ENCODE results near the gene PLEKHG7.

The PLEKHG7 gene

DNA sequence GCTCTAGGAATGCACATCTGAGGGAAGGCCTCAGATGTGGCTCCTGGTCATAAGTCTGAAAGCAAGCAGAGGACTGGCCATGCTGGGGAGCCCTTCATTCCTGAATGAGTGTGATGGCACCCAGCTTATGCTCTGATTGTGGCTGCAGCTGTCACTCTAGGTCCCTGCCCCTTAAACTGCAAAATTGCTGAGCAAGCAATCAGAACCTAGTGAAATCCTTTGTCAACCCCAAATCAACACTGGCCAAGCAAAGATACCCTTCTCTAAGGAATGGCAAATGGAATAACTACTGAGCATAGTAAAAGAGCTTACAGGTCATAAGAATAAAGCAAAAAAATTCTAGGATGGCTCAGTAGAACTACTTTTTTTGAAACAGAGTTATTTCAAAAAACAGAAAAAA, 4.3 kb upstream of the PLEKHG7 start:
- Histone ChIP-seq H3F3A (ENCODE audit: insufficient read depth, low read length) (no peaks in the 10 kb centered on the region), H3K4me3 (ENCODE audit: low read depth, low read length, poor library complexity, severe bottlenecking) (no peak overlapping the region), H3K27me3 (ENCODE audit: insufficient read depth, low read length) (no peaks in the 10 kb centered on the region), H4K20me1 (ENCODE audit: insufficient read depth, low read length) (no peaks in the 10 kb centered on the region), H3K9me3 (ENCODE audit: low read length) (no peaks in the 10 kb centered on the region), H3K27ac (ENCODE audit: low read depth, low read length, poor library complexity, severe bottlenecking) (no peak overlapping the region), H3K36me3 (ENCODE audit: insufficient read depth, low read length) (no peaks in the 10 kb centered on the region), H3K4me2 (ENCODE audit: low read length) (no peak overlapping the region), H3K9me2 (ENCODE audit: low read depth, low read length) (no peaks in the 10 kb centered on the region), H3K9ac (ENCODE audit: low read length) (no peak overlapping the region), H3K4me1 (ENCODE audit: insufficient read depth, low read length, severe bottlenecking) (peaks cover 3% of the 10 kb centered on the region), H3K79me2 (ENCODE audit: insufficient read depth, low read length) (no peaks in the 10 kb centered on the region), H2AFZ (ENCODE audit: low read length) (no peak overlapping the region)
- TF ChIP-seq, protein P1, sequence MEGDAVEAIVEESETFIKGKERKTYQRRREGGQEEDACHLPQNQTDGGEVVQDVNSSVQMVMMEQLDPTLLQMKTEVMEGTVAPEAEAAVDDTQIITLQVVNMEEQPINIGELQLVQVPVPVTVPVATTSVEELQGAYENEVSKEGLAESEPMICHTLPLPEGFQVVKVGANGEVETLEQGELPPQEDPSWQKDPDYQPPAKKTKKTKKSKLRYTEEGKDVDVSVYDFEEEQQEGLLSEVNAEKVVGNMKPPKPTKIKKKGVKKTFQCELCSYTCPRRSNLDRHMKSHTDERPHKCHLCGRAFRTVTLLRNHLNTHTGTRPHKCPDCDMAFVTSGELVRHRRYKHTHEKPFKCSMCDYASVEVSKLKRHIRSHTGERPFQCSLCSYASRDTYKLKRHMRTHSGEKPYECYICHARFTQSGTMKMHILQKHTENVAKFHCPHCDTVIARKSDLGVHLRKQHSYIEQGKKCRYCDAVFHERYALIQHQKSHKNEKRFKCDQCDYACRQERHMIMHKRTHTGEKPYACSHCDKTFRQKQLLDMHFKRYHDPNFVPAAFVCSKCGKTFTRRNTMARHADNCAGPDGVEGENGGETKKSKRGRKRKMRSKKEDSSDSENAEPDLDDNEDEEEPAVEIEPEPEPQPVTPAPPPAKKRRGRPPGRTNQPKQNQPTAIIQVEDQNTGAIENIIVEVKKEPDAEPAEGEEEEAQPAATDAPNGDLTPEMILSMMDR (IDR thresholded peaks at IDR 0.05; ENCODE audit: low read length): no peak
- no peak for TF ChIP-seq EZH2 (IDR thresholded peaks at IDR 0.05; ENCODE audit: borderline replicate concordance, low read length)

DNA sequence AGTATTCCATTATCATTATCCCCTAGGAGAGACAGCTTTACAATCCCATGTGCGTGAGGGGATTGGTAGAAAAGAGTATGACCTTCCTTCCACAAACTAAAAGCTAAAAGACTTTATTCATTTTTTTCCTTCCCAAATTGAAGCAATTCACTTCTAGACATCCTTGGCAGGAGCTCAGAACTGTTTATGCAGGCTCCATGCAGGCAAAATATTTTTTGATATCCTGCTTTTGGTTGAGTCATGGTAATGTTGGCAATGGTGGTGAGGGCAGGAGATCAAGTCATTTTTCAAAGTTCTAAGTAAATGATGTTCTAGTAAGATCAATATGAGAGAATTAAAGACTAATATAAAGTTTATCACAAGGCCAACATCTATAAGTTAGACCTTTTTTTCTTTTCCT, 1.3 kb upstream of the PLEKHG7 start:
- no peaks in the 10 kb centered on the region for H3K9me3 ChIP-seq (ENCODE audit: low read length)
- TF ChIP-seq EZH2 (IDR thresholded peaks at IDR 0.05; ENCODE audit: borderline replicate concordance, low read length): no peak
- TF ChIP-seq, protein P1 (IDR thresholded peaks at IDR 0.05; ENCODE audit: low read length): no peak
- H2AFZ ChIP-seq (ENCODE audit: low read length): no peak overlapping the region
- no peaks in the 10 kb centered on the region for H4K20me1 ChIP-seq (ENCODE audit: insufficient read depth, low read length)
- H3K9me2 ChIP-seq (ENCODE audit: low read depth, low read length): no peaks in the 10 kb centered on the region
- H3K4me3 ChIP-seq (ENCODE audit: low read depth, low read length, poor library complexity, severe bottlenecking): no peak overlapping the region
- H3K4me1 ChIP-seq (ENCODE audit: insufficient read depth, low read length, severe bottlenecking): peaks cover 3% of the 10 kb centered on the region
- 0 out of 2 replicates have a peak, but pooled peaks cover 4% of the 10 kb centered on the region for H3K27me3 ChIP-seq (ENCODE audit: insufficient read depth, low read length)
- no peaks in the 10 kb centered on the region for H3F3A ChIP-seq (ENCODE audit: insufficient read depth, low read length)
- no peaks in the 10 kb centered on the region for H3K36me3 ChIP-seq (ENCODE audit: insufficient read depth, low read length)
- no peaks in the 10 kb centered on the region for H3K79me2 ChIP-seq (ENCODE audit: insufficient read depth, low read length)
- H3K27ac ChIP-seq (ENCODE audit: low read depth, low read length, poor library complexity, severe bottlenecking): no peak overlapping the region
- no peak overlapping the region for H3K9ac ChIP-seq (ENCODE audit: low read length)
- no peak overlapping the region for H3K4me2 ChIP-seq (ENCODE audit: low read length)

DNA sequence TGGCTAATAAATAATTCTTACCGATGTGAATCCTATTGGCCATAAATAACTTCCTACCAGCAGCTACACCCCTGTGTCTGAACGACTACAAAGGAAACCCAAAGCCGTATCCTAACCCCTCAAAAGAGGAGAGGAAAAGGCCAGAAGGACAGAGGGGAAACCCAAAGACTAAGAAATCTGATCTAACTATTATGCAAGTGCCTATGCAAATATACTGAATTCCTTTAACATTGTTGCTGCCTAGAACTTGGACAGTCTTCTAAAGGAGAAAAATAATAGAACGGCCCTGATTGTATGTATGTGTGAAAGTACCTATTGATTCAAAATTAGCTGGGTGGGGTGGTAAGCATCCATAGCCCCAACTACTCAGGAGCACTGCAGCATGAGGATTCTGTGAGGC, 997 bp downstream of the PLEKHG7 start:
- Histone ChIP-seq H3K4me3 (ENCODE audit: low read depth, low read length, poor library complexity, severe bottlenecking) (no peak overlapping the region), H4K20me1 (ENCODE audit: insufficient read depth, low read length) (no peaks in the 10 kb centered on the region), H3K36me3 (ENCODE audit: insufficient read depth, low read length) (no peaks in the 10 kb centered on the region), H3K79me2 (ENCODE audit: insufficient read depth, low read length) (no peaks in the 10 kb centered on the region), H3K27me3 (ENCODE audit: insufficient read depth, low read length) (0 out of 2 replicates have a peak, but pooled peaks cover 4% of the 10 kb centered on the region), H2AFZ (ENCODE audit: low read length) (no peak overlapping the region), H3K9me2 (ENCODE audit: low read depth, low read length) (no peaks in the 10 kb centered on the region), H3K4me1 (ENCODE audit: insufficient read depth, low read length, severe bottlenecking) (peaks cover 3% of the 10 kb centered on the region), H3K9me3 (ENCODE audit: low read length) (no peaks in the 10 kb centered on the region), H3K27ac (ENCODE audit: low read depth, low read length, poor library complexity, severe bottlenecking) (no peak overlapping the region), H3K9ac (ENCODE audit: low read length) (no peak overlapping the region), H3F3A (ENCODE audit: insufficient read depth, low read length) (no peaks in the 10 kb centered on the region), H3K4me2 (ENCODE audit: low read length) (no peak overlapping the region)
- TF ChIP-seq EZH2 (IDR thresholded peaks at IDR 0.05; ENCODE audit: borderline replicate concordance, low read length): no peak
- TF ChIP-seq, protein P1 (IDR thresholded peaks at IDR 0.05; ENCODE audit: low read length): no peak

Data from OCI-LY1 (cell line).